ENCODE data around the gene KCNJ9. TPM values are rescaled to one million over a fixed set of nuclear protein-coding genes. Genes with fewer than 3 reads are reported as not detected.

KCNJ9 gene
- total RNA-seq, 3 donors from 2014 or later = 0.47 TPM; not detected in 2

DNA sequence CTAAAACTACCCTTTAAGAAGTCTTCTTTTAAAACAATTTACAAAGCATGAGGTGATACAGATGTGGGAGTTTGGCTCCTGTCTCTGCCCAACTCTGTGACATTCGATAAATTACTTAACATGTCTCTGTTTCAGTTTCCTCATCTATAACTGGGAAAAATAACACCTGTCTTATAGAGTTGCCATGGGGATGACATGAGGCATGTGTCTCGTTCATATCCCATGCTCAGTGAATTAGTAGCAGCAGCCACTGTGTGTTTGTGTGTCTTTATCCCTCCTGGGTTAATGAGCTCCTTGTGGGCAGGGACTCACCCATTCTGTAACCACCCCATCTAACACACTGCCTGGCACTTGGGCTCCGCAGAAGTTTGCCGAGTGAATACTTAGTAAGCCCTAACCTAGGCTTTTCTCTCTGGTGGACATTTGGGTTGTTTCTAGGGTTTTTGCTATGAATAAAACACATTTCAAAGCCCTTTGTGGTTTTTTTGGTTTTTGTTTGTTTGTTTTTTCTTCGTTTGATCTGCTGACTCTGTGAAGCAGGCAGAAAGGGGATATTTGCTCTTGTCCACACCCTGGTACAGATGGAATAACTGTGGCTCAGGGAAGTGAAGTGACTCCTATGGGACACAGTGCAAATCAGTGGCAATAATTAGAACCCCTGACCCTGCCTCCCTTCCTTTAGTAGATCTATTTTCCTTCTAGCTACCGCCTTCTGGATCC, 797 bp upstream of the KCNJ9 start:
- H3K36me3 ChIP-seq (ENCODE audit: low read depth) = no peaks in the 10 kb centered on the region
- peaks cover 4% of the 10 kb centered on the region for H3K4me1 ChIP-seq (ENCODE audit: low read depth)
- no peak for TF ChIP-seq CTCF (IDR thresholded peaks at IDR 0.05)
- DNase-seq = no peak
- no peak for ATAC-seq
- no peaks in the 10 kb centered on the region for H3K9me3 ChIP-seq
- no peak overlapping the region for H3K4me3 ChIP-seq
- intact Hi-C loops (cut with DNase I, micrococcal nuclease) = no loop called here

- no peak for TF ChIP-seq CTCF (IDR thresholded peaks at IDR 0.05)
- Histone ChIP-seq H3K9me3 (no peaks in the 10 kb centered on the region), H3K36me3 (ENCODE audit: low read depth) (no peaks in the 10 kb centered on the region), H3K4me1 (ENCODE audit: low read depth) (peaks cover 4% of the 10 kb centered on the region), H3K4me3 (no peak overlapping the region)
- ATAC-seq = no peak
- intact Hi-C loops (cut with DNase I, micrococcal nuclease) = no loop called here
- no peak for DNase-seq
Observed at GRCh38 chr1:160082487-160082886, 1.1 kb downstream of the KCNJ9 start.

- no peak overlapping the region for H3K4me3 ChIP-seq
- DNase-seq = no peak
- TF ChIP-seq CTCF (IDR thresholded peaks at IDR 0.05) = no peak
- H3K36me3 ChIP-seq (ENCODE audit: low read depth) = no peaks in the 10 kb centered on the region
- no peaks in the 10 kb centered on the region for H3K9me3 ChIP-seq
- no peak for ATAC-seq
- intact Hi-C loops (cut with DNase I, micrococcal nuclease) = no loop called here
- peaks cover 4% of the 10 kb centered on the region for H3K4me1 ChIP-seq (ENCODE audit: low read depth)
Observed at GRCh38 chr1:160082926-160083325, 1.6 kb downstream of the KCNJ9 start.

DNA sequence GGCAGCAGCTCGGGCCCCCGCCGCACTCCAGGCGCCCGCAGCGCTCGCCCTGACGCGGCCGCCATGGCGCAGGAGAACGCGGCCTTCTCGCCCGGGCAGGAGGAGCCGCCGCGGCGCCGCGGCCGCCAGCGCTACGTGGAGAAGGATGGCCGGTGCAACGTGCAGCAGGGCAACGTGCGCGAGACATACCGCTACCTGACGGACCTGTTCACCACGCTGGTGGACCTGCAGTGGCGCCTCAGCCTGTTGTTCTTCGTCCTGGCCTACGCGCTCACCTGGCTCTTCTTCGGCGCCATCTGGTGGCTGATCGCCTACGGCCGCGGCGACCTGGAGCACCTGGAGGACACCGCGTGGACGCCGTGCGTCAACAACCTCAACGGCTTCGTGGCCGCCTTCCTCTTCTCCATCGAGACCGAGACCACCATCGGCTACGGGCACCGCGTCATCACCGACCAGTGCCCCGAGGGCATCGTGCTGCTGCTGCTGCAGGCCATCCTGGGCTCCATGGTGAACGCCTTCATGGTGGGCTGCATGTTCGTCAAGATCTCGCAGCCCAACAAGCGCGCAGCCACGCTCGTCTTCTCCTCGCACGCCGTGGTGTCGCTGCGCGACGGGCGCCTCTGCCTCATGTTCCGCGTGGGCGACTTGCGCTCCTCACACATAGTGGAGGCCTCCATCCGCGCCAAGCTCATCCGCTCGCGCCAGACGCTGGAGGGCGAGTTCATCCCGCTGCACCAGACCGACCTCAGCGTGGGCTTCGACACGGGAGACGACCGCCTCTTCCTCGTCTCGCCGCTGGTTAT, 2.8 kb downstream of the KCNJ9 start:
- no peaks in the 10 kb centered on the region for H3K36me3 ChIP-seq (ENCODE audit: low read depth)
- TF ChIP-seq CTCF (IDR thresholded peaks at IDR 0.05) = peak; percentile 64
- H3K4me3 ChIP-seq = no peak overlapping the region
- DNase-seq (peak; percentile 80 to 93 (median 91)), ATAC-seq (peak; percentile 93)
- H3K4me1 ChIP-seq (ENCODE audit: low read depth) = peaks cover 4% of the 10 kb centered on the region
- intact Hi-C loops (cut with DNase I, micrococcal nuclease) = no loop called here
- no peaks in the 10 kb centered on the region for H3K9me3 ChIP-seq

GRCh38 chr1:160084771-160085321, 3.5 kb downstream of the KCNJ9 start:
- intact Hi-C loops (cut with DNase I, micrococcal nuclease) = no loop called here
- TF ChIP-seq CTCF (IDR thresholded peaks at IDR 0.05) = no peak
- ATAC-seq (no peak), DNase-seq (peak in 1 of 3 donors; percentile 58)
- Histone ChIP-seq H3K4me3 (no peak overlapping the region), H3K9me3 (no peaks in the 10 kb centered on the region), H3K36me3 (ENCODE audit: low read depth) (no peaks in the 10 kb centered on the region), H3K4me1 (ENCODE audit: low read depth) (peaks cover 4% of the 10 kb centered on the region)

Data from mucosa of descending colon (tissue), 3 donors.